ENCODE results near the gene RGS6.
A peak's percentile ranks its signal among the peaks of the same experiment; 100 is the strongest.

The RGS6 gene

DNA sequence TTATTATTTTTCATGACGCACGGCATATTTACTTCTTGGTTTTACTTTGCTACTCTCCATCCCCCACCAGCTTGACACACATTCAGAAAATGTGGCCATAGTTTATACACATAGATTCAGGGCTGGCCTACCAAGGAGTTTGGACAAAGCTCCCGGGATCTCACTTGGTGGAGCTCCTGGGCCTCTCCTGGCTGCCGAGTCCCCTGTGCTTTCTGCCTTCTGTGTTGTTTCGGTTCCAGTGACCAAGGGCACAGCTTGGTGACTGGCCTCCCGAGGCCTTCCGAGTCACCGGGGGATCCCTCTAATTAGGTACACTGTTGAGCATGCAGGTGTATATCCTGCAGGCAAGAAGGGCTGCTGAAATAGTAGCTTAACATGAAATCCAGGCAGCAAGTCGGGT lies 63.5 kb downstream of the RGS6 start:
- H3K27me3 ChIP-seq (replicated peaks; ENCODE audit: control insufficient read depth, insufficient read depth, low read length): no peaks in the 10 kb centered on the region

DNA sequence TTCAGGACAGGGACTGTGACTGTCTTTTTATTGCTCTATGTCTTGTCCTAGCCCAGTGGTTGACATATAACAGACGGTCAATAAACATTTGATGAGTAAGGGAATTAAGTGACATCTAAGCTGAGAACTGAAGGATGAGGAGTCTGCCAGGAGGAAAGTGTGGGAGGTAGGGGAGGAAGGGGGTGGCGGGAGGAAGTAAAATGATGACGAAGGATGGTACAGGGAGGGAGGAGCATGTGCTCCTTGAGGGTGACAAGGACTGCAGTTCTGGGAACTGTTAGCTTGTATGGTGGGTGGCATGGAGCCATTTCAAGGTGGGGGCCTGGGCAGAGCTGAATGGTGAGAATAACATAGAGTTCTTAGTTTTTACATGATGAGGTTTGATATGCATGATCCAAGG lies 64.4 kb downstream of the RGS6 start:
- Histone ChIP-seq H3K36me3 (ENCODE audit: control insufficient read depth, insufficient read depth, low read length) (no peaks in the 10 kb centered on the region), H3K4me3 (replicated peaks; ENCODE audit: low read depth, low read length) (no peak overlapping the region), H3K27me3 (replicated peaks; ENCODE audit: control insufficient read depth, insufficient read depth, low read length) (no peaks in the 10 kb centered on the region)
- DNase-seq (ENCODE audit: extremely low read depth, insufficient read length): no peak
- TF ChIP-seq CTCF (IDR thresholded peaks at IDR 0.05; ENCODE audit: insufficient read depth, low read length, poor library complexity, severe bottlenecking): no peak

More for the DNA sequence above, 63.5 kb downstream of the RGS6 start:
- Histone ChIP-seq H3K36me3 (ENCODE audit: control insufficient read depth, insufficient read depth, low read length) (no peaks in the 10 kb centered on the region), H3K4me3 (replicated peaks; ENCODE audit: low read depth, low read length) (no peak overlapping the region)
- no peak for DNase-seq (ENCODE audit: extremely low read depth, insufficient read length)
- no peak for TF ChIP-seq CTCF (IDR thresholded peaks at IDR 0.05; ENCODE audit: insufficient read depth, low read length, poor library complexity, severe bottlenecking)

DNA sequence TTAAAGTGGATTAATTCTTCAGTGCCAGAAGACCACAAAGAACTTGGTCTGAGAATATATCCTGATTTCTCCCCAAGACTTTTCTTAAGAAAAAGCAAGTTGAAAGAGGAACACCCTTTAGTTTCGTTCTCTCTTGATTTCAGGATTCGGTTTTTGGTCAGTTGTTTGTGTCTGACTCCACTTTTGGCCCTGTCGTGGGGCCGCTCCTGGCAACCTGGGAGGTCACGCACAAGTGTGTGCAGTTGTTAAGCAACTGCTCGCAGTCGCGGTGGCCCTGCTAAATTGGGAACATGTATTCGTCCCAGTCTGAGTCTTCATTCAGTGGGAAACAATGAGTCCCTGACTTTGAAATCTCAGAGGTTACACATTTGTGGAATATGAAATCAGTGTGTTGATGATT lies 68.7 kb downstream of the RGS6 start:
- DNase-seq (ENCODE audit: extremely low read depth, insufficient read length): peak; percentile 55
- Histone ChIP-seq H3K36me3 (ENCODE audit: control insufficient read depth, insufficient read depth, low read length) (no peaks in the 10 kb centered on the region), H3K27me3 (replicated peaks; ENCODE audit: control insufficient read depth, insufficient read depth, low read length) (no peaks in the 10 kb centered on the region), H3K4me3 (replicated peaks; ENCODE audit: low read depth, low read length) (no peak overlapping the region)
- no peak for TF ChIP-seq CTCF (IDR thresholded peaks at IDR 0.05; ENCODE audit: insufficient read depth, low read length, poor library complexity, severe bottlenecking)

DNA sequence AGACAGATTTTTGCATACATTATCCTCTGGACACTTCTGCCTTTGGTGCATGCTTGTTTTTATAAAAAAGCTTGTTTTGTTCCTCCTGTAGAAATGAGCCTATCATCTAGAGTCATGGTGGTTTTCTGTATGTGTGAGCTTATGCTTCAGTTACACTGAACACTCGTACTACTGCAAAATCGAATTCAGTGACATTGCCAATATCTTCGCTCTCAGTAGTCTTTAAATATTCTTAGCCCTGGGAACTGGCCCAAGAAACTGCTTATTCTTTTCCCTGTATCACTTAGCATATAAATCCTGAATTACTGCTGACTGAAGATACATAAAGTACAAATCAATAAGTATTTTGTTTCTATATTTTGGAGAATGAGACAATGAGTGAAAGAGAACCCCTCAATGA lies 70.5 kb downstream of the RGS6 start:
- H3K27me3 ChIP-seq (replicated peaks; ENCODE audit: control insufficient read depth, insufficient read depth, low read length): no peaks in the 10 kb centered on the region
- no peak for DNase-seq (ENCODE audit: extremely low read depth, insufficient read length)
- no peak for TF ChIP-seq CTCF (IDR thresholded peaks at IDR 0.05; ENCODE audit: insufficient read depth, low read length, poor library complexity, severe bottlenecking)
- H3K36me3 ChIP-seq (ENCODE audit: control insufficient read depth, insufficient read depth, low read length): no peaks in the 10 kb centered on the region
- no peak overlapping the region for H3K4me3 ChIP-seq (replicated peaks; ENCODE audit: low read depth, low read length)

DNA sequence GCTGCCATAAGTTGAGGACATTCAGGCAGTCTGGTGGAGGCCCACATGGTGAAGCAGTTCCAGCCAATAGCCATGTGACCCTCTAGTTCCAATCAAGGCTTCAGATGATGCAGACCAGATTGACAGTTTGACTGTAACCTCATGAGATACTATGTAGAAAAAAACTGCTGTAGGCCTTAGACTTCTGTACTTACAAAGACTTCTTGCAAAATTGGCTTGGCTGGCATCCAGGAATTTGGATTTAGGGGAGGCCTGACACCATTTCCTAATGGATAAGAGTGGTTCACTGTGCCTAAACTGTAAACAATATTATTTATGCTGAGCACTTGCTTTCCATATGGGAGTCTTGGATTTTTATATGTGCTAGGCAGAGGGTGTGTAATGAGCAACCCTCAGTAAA lies 76.4 kb downstream of the RGS6 start:
- H3K27me3 ChIP-seq (replicated peaks; ENCODE audit: control insufficient read depth, insufficient read depth, low read length): no peaks in the 10 kb centered on the region
- H3K4me3 ChIP-seq (replicated peaks; ENCODE audit: low read depth, low read length): no peak overlapping the region
- no peak for DNase-seq (ENCODE audit: extremely low read depth, insufficient read length)
- no peak for TF ChIP-seq CTCF (IDR thresholded peaks at IDR 0.05; ENCODE audit: insufficient read depth, low read length, poor library complexity, severe bottlenecking)
- H3K36me3 ChIP-seq (ENCODE audit: control insufficient read depth, insufficient read depth, low read length): no peaks in the 10 kb centered on the region

DNA sequence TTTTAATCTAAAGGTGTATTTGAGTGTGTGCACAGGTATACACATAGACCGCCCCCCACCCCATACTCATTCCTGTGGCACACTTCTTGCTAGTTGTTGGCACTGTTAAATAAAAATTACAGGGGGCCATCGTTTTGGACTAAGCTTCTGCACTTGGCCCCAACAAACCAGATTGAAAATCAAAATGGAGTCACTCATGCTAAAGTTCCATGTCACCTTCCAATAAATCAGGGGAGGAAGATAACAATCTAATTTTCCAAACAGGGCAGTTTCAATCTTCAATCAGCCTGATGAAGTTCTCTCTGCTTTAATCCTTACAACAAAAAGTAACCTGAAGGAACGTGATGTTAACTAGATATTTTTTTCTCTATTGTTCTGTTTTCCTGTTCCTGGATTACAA lies 78.2 kb downstream of the RGS6 start:
- Histone ChIP-seq H3K36me3 (ENCODE audit: control insufficient read depth, insufficient read depth, low read length) (no peaks in the 10 kb centered on the region), H3K27me3 (replicated peaks; ENCODE audit: control insufficient read depth, insufficient read depth, low read length) (no peaks in the 10 kb centered on the region), H3K4me3 (replicated peaks; ENCODE audit: low read depth, low read length) (no peak overlapping the region)
- no peak for DNase-seq (ENCODE audit: extremely low read depth, insufficient read length)
- no peak for TF ChIP-seq CTCF (IDR thresholded peaks at IDR 0.05; ENCODE audit: insufficient read depth, low read length, poor library complexity, severe bottlenecking)
